Left renal cortex interstitium (tissue), 4 donors: ENCODE measurements around the gene ANGPT4. TPM values are rescaled to one million over a fixed set of nuclear protein-coding genes. Genes with fewer than 3 reads are reported as not detected.

Experiments used
- DNase-seq, 4 donors: peaks; one replicate each; pipeline ENCODE4 v3.0.0-alpha.2; 2013; ENCODE audit warnings: low read depth in 4 of 4, low spot score in 2 of 4, missing footprints in 1 of 4
- polyA plus RNA-seq, 4 donors: library from polyadenylated mRNA; unstranded; fragments of 120-200 nt; gene quantifications; one replicate each; pipeline ENCODE4 v1.2.1, GENCODE V29; 2013; ENCODE audit not compliant: insufficient read length in 4 of 4

Gene ANGPT4
- polyA plus RNA-seq = under 1 TPM; 0.17 to 0.40 (median 0.25) TPM

- no peak for DNase-seq
These were observed at the start of gene ANGPT4 for GRCh38 chr20:916125-916799. Gene ANGPT4, minus strand, starts transcription at chr20:916334. Its CDS starts 120 bp downstream, at chr20:916214.

- DNase-seq = no peak
These were observed 47.7 kb upstream of the ANGPT4 start for GRCh38 chr20:963795-964194.

- DNase-seq = no peak
These were observed 46.5 kb upstream of the ANGPT4 start for GRCh38 chr20:962683-963082.

GRCh38 chr20:962223-962622, 46.1 kb upstream of the ANGPT4 start:
- no peak for DNase-seq

GRCh38 chr20:961768-962167, 45.6 kb upstream of the ANGPT4 start:
- DNase-seq = no peak

GRCh38 chr20:959996-960615, 44.0 kb upstream of the ANGPT4 start:
- no peak for DNase-seq

GRCh38 chr20:958936-959815, 43.0 kb upstream of the ANGPT4 start:
- DNase-seq = no peak

- no peak for DNase-seq
These were observed 41.4 kb upstream of the ANGPT4 start for GRCh38 chr20:957544-957943.

- DNase-seq = peak in 3 of 4 donors; percentile 24 to 41 (median 36)
These were observed 40.3 kb upstream of the ANGPT4 start for GRCh38 chr20:956330-956951.

- no peak for DNase-seq
These were observed 39.5 kb upstream of the ANGPT4 start for GRCh38 chr20:955656-956055.

- no peak for DNase-seq
These were observed 39.0 kb upstream of the ANGPT4 start for GRCh38 chr20:955111-955510.

GRCh38 chr20:953742-954141, 37.6 kb upstream of the ANGPT4 start:
- no peak for DNase-seq

- DNase-seq = no peak
These were observed 36.2 kb upstream of the ANGPT4 start for GRCh38 chr20:952196-952795.

- no peak for DNase-seq
These were observed 35.4 kb upstream of the ANGPT4 start for GRCh38 chr20:951384-952169.

GRCh38 chr20:949717-950116, 33.6 kb upstream of the ANGPT4 start:
- DNase-seq = no peak

GRCh38 chr20:946826-947225, 30.7 kb upstream of the ANGPT4 start:
- DNase-seq = no peak

- no peak for DNase-seq
These were observed 29.7 kb upstream of the ANGPT4 start for GRCh38 chr20:945841-946240.

- no peak for DNase-seq
These were observed 28.8 kb upstream of the ANGPT4 start for GRCh38 chr20:944774-945410.

GRCh38 chr20:944148-944547, 28.0 kb upstream of the ANGPT4 start:
- DNase-seq = no peak
